ENCODE results near the gene ATG2B.

Gene ATG2B

GRCh38 chr14:96261772-96262655, 101.1 kb downstream of the ATG2B start:
- H3K9me3 ChIP-seq (ENCODE audit: insufficient read depth, low read depth, low read length), result peaks cover 3% of the 10 kb centered on the region; the same call in 1 of the 2 replicates
- no peak overlapping the region for H3K4me3 ChIP-seq (ENCODE audit: low read length)
- no peaks in the 10 kb centered on the region for H3K27me3 ChIP-seq (ENCODE audit: insufficient read depth, low read length)
- H3K36me3 ChIP-seq (ENCODE audit: insufficient read depth, low read length), result no peaks in the 10 kb centered on the region
- H3K9ac ChIP-seq (ENCODE audit: low read depth, low read length), result no peak overlapping the region
- H3K4me1 ChIP-seq (ENCODE audit: insufficient read depth, low read length), result no peaks in the 10 kb centered on the region
- no peak overlapping the region for H3K27ac ChIP-seq (ENCODE audit: low read depth, low read length)
- WGBS, result 93% methylated on average over 16 of the region's 16 CpGs

DNA sequence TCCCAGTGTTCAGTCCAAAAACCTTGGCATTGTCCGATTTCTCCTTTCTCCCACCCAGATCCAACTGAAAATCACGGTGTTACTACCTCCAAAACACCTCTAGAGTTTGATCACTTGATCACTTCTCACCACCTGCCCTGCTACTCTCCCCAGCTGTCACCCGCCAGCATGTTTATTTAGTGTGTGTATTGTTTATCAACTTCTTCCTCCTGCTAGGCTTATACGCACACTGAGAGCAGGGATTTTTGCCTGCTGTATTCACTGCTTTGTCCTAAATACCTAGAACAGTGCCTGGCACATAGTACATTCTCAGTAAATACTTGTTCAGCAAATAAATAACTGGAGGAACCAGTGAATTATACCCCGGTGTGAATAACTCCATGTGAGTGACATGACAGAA, 102.1 kb downstream of the ATG2B start:
- H3K9ac ChIP-seq (ENCODE audit: low read depth, low read length), result no peak overlapping the region
- WGBS, result 85% methylated on average over 4 of the region's 5 CpGs
- H3K27me3 ChIP-seq (ENCODE audit: insufficient read depth, low read length), result no peaks in the 10 kb centered on the region
- H3K36me3 ChIP-seq (ENCODE audit: insufficient read depth, low read length), result no peaks in the 10 kb centered on the region
- no peak overlapping the region for H3K27ac ChIP-seq (ENCODE audit: low read depth, low read length)
- H3K4me3 ChIP-seq (ENCODE audit: low read length), result no peak overlapping the region
- peaks cover 3% of the 10 kb centered on the region; the same call in 1 of the 2 replicates for H3K9me3 ChIP-seq (ENCODE audit: insufficient read depth, low read depth, low read length)
- H3K4me1 ChIP-seq (ENCODE audit: insufficient read depth, low read length), result no peaks in the 10 kb centered on the region

DNA sequence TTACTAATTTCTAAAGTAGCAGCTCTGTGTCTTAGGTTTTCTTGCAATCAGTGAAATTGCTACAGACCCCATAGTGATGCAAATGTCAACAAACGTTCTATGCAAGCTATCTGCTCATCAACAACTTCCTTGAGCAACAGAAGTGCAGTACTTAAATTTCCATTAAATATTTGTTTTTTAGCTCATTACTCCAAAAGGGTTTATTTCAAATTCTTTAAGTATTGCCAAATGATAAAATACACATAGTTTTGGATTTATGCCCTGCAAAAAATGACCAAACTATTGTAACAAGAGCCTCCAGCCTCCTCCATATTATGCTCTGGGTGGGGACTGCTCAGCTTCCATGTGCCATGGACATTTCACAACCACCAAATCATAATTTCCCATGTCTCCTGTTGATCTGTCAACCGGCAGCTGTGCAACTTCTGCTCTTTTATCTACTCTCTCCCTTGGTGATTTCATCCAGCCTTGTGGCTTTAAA, 102.8 kb downstream of the ATG2B start:
- Histone ChIP-seq H3K27ac (ENCODE audit: low read depth, low read length) (no peak overlapping the region), H3K4me3 (ENCODE audit: low read length) (no peak overlapping the region), H3K36me3 (ENCODE audit: insufficient read depth, low read length) (no peaks in the 10 kb centered on the region), H3K27me3 (ENCODE audit: insufficient read depth, low read length) (no peaks in the 10 kb centered on the region), H3K9ac (ENCODE audit: low read depth, low read length) (no peak overlapping the region), H3K9me3 (ENCODE audit: insufficient read depth, low read depth, low read length) (peaks cover 3% of the 10 kb centered on the region; the same call in 1 of the 2 replicates), H3K4me1 (ENCODE audit: insufficient read depth, low read length) (no peaks in the 10 kb centered on the region)
- WGBS, result 77% methylated on average over 2 of the region's 2 CpGs

- no peak overlapping the region for H3K4me3 ChIP-seq (ENCODE audit: low read length)
Observed at GRCh38 chr14:96257900-96258299, 105.2 kb downstream of the ATG2B start.

GRCh38 chr14:96257056-96257455, 106.1 kb downstream of the ATG2B start:
- Histone ChIP-seq H3K9me3 (ENCODE audit: insufficient read depth, low read depth, low read length) (peaks cover 3% of the 10 kb centered on the region; the same call in 1 of the 2 replicates), H3K4me3 (ENCODE audit: low read length) (no peak overlapping the region), H3K27me3 (ENCODE audit: insufficient read depth, low read length) (no peaks in the 10 kb centered on the region), H3K36me3 (ENCODE audit: insufficient read depth, low read length) (no peaks in the 10 kb centered on the region), H3K4me1 (ENCODE audit: insufficient read depth, low read length) (peaks cover 5% of the 10 kb centered on the region; the same call in 1 of the 2 replicates), H3K9ac (ENCODE audit: low read depth, low read length) (no peak overlapping the region), H3K27ac (ENCODE audit: low read depth, low read length) (no peak overlapping the region)
- WGBS, result 91% methylated on average over 8 of the region's 8 CpGs

More at GRCh38 chr14:96257900-96258299, 105.2 kb downstream of the ATG2B start:
- peaks cover 3% of the 10 kb centered on the region; the same call in 1 of the 2 replicates for H3K9me3 ChIP-seq (ENCODE audit: insufficient read depth, low read depth, low read length)
- peaks cover 5% of the 10 kb centered on the region; the same call in 1 of the 2 replicates for H3K4me1 ChIP-seq (ENCODE audit: insufficient read depth, low read length)
- no peak overlapping the region for H3K9ac ChIP-seq (ENCODE audit: low read depth, low read length)
- no peaks in the 10 kb centered on the region for H3K27me3 ChIP-seq (ENCODE audit: insufficient read depth, low read length)
- no peak overlapping the region for H3K27ac ChIP-seq (ENCODE audit: low read depth, low read length)
- H3K36me3 ChIP-seq (ENCODE audit: insufficient read depth, low read length), result no peaks in the 10 kb centered on the region

- Histone ChIP-seq H3K4me1 (ENCODE audit: insufficient read depth, low read length) (peaks cover 5% of the 10 kb centered on the region; the same call in 1 of the 2 replicates), H3K9me3 (ENCODE audit: insufficient read depth, low read depth, low read length) (peaks cover 3% of the 10 kb centered on the region; the same call in 1 of the 2 replicates), H3K9ac (ENCODE audit: low read depth, low read length) (no peak overlapping the region), H3K36me3 (ENCODE audit: insufficient read depth, low read length) (no peaks in the 10 kb centered on the region), H3K27ac (ENCODE audit: low read depth, low read length) (no peak overlapping the region), H3K27me3 (ENCODE audit: insufficient read depth, low read length) (no peaks in the 10 kb centered on the region), H3K4me3 (ENCODE audit: low read length) (no peak overlapping the region)
- WGBS, result 85% methylated on average over 4 of the region's 4 CpGs
Observed at GRCh38 chr14:96256407-96256806, 106.7 kb downstream of the ATG2B start.

DNA sequence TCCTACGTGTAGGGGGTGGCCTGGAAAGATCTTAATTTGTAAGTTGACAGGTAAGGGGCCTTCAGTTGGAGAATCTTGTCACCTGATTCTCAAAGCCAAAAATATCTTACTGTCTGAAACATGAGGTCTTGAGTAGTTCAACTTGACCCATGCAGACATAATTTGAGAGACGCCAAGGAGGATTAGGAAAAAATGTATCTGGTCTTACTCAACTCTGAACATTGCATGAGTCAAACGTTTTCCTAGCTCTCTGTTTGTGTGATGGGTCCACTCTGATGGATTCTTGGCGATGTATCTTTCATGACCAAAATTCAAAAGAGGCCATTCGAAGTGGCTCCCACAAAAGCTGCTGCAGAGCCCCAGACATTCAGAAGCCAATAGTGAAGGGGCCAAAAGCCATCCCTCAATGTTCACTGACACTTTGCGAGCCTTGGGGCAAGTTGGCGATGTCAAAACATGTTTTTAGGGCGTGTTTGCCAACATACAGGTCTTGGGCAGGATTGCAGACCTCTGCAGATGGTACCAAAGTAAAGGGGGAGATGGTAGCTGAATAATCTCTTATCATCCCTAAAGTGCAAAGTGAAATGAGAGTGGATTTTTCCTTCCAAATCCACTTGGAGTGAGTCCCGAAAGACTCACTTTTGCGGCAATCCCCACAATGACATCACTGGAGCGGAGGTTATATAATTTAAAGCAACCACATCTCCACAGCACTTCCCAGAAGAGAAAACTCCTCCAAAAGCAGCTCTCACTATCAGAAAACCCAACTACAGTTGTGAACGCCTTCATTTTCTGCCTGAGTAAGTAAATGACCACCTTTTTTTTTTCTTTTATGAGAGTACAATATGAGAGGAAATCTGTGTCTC, 107.4 kb downstream of the ATG2B start, which contains the start of gene BDKRB1:
BDKRB1 (plus strand) TSS at position 710 of the 866 bp plus-strand sequence. CDS start 7,473 bp downstream, outside the sequence.
- H3K4me1 ChIP-seq (ENCODE audit: insufficient read depth, low read length), result peaks cover 5% of the 10 kb centered on the region; the same call in 1 of the 2 replicates
- 93% methylated on average over 12 of the region's 12 CpGs for WGBS
- no peaks in the 10 kb centered on the region for H3K36me3 ChIP-seq (ENCODE audit: insufficient read depth, low read length)
- no peak within 1 kb of the TSS for H3K9ac ChIP-seq (ENCODE audit: low read depth, low read length)
- peaks cover 3% of the 10 kb centered on the region; the same call in 1 of the 2 replicates for H3K9me3 ChIP-seq (ENCODE audit: insufficient read depth, low read depth, low read length)
- no peak within 1 kb of the TSS for H3K27ac ChIP-seq (ENCODE audit: low read depth, low read length)
- H3K27me3 ChIP-seq (ENCODE audit: insufficient read depth, low read length), result no peaks in the 10 kb centered on the region
- no peak within 1 kb of the TSS for H3K4me3 ChIP-seq (ENCODE audit: low read length)

DNA sequence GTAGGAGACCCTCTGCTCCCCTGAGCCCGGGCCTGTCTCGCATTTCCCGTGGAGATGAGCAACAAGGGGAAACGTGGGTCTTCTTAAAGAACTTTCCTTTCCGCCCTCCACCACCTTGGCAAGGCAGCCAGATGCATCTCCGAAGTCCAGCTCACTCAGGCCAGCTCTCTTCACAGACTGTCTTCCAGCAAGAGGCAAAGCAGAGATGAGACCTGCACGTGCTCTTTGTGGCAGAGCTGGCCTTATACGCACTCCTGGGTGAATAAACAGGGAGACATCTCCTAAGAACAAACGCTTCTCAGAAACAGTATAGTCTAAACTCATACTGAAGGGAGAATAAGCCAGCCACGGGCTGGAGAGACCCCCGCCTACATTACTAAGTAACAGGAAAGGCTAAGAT, 108.5 kb downstream of the ATG2B start:
- H3K9ac ChIP-seq (ENCODE audit: low read depth, low read length), result no peak overlapping the region
- H3K9me3 ChIP-seq (ENCODE audit: insufficient read depth, low read depth, low read length), result peaks cover 1% of the 10 kb centered on the region; the same call in 1 of the 2 replicates
- WGBS, result 89% methylated on average over 11 of the region's 11 CpGs
- H3K27ac ChIP-seq (ENCODE audit: low read depth, low read length), result no peak overlapping the region
- peaks cover 5% of the 10 kb centered on the region; the same call in 1 of the 2 replicates for H3K4me1 ChIP-seq (ENCODE audit: insufficient read depth, low read length)
- no peaks in the 10 kb centered on the region for H3K36me3 ChIP-seq (ENCODE audit: insufficient read depth, low read length)
- H3K27me3 ChIP-seq (ENCODE audit: insufficient read depth, low read length), result no peaks in the 10 kb centered on the region
- H3K4me3 ChIP-seq (ENCODE audit: low read length), result no peak overlapping the region

GRCh38 chr14:96252999-96253539, 110.1 kb downstream of the ATG2B start:
- Histone ChIP-seq H3K36me3 (ENCODE audit: insufficient read depth, low read length) (no peaks in the 10 kb centered on the region), H3K27me3 (ENCODE audit: insufficient read depth, low read length) (no peaks in the 10 kb centered on the region), H3K27ac (ENCODE audit: low read depth, low read length) (no peak overlapping the region), H3K9ac (ENCODE audit: low read depth, low read length) (no peak overlapping the region), H3K4me1 (ENCODE audit: insufficient read depth, low read length) (peaks cover 5% of the 10 kb centered on the region; the same call in 1 of the 2 replicates), H3K9me3 (ENCODE audit: insufficient read depth, low read depth, low read length) (no peaks in the 10 kb centered on the region), H3K4me3 (ENCODE audit: low read length) (no peak overlapping the region)
- 73% methylated on average over 9 of the region's 9 CpGs for WGBS

GRCh38 chr14:96252323-96252998, 110.7 kb downstream of the ATG2B start:
- Histone ChIP-seq H3K9me3 (ENCODE audit: insufficient read depth, low read depth, low read length) (no peaks in the 10 kb centered on the region), H3K27me3 (ENCODE audit: insufficient read depth, low read length) (no peaks in the 10 kb centered on the region), H3K9ac (ENCODE audit: low read depth, low read length) (no peak overlapping the region), H3K27ac (ENCODE audit: low read depth, low read length) (no peak overlapping the region), H3K36me3 (ENCODE audit: insufficient read depth, low read length) (no peaks in the 10 kb centered on the region), H3K4me1 (ENCODE audit: insufficient read depth, low read length) (peaks cover 5% of the 10 kb centered on the region; the same call in 1 of the 2 replicates), H3K4me3 (ENCODE audit: low read length) (no peak overlapping the region)
- WGBS, result 92% methylated on average over 19 of the region's 19 CpGs
